Tibial artery (tissue), 4 donors: ENCODE results near the gene IFT27.

Source experiments
- DNase-seq, 2 donors: peaks; one replicate each; pipeline ENCODE4 v3.0.0-alpha.2; 2019
- H3K27ac ChIP-seq, 2 donors: fragments of 200-600 bp; sonication (generic) in 1 of 2; 1 replicate in 1 of 2; 2 replicates in 1 of 2; pipeline ENCODE4 v1.5.1; 2018 to 2019; ENCODE audit warnings: mild to moderate bottlenecking in 1 of 2
- H3K27me3 ChIP-seq, 2 donors: fragments of 200-600 bp; sonication (generic) in 1 of 2; one replicate each; pipeline versions ENCODE4 v1.5.1 to v1.6.0; 2016 to 2019
- H3K36me3 ChIP-seq, 3 donors: fragments of 200-600 bp; sonication (generic) in 2 of 3; one replicate each; pipeline ENCODE4 v1.5.1; 2016 to 2019; ENCODE audit warnings: mild to moderate bottlenecking in 2 of 3
- H3K4me1 ChIP-seq, 4 donors: fragments of 200-600 bp; sonication (generic) in 2 of 4; 1 replicate in 3 of 4; 2 replicates in 1 of 4; pipeline ENCODE4 v1.5.1; 2016 to 2019
- H3K4me3 ChIP-seq, 2 donors: fragments of 200-600 bp; sonication (generic) in 1 of 2; 1 replicate in 1 of 2; 2 replicates in 1 of 2; pipeline ENCODE4 v1.5.1; 2018 to 2019; ENCODE audit warnings: mild to moderate bottlenecking in 2 of 2
- H3K9me3 ChIP-seq, 3 donors: fragments of 200-600 bp; sonication (generic) in 1 of 3; one replicate each; pipeline ENCODE4 v1.5.1; 2016 to 2019
- CTCF ChIP-seq, 2 experiments: fragments of 200-600 bp in 1 of 2; fragments of 450-650 bp in 1 of 2; IDR thresholded peaks; one replicate each; pipeline ENCODE4 v1.5.1; 2017 to 2019; ENCODE audit warnings: antibody characterized with exemption in 2 of 2, mild to moderate bottlenecking in 1 of 2, moderate library complexity in 1 of 2
- intact Hi-C: fragments of 100-400 bp; cut with DNase I; formaldehyde crosslinking; loops from one replicate; pipeline ENCODE4 v1.15.0; 2023; ENCODE audit warnings: low total_unique reads

The IFT27 gene

GRCh38 chr22:36727110-36727509 lies 48.8 kb downstream of the IFT27 start:
- no peaks in the 10 kb centered on the region for H3K4me1 ChIP-seq
- no peak overlapping the region for H3K4me3 ChIP-seq
- no peak overlapping the region for H3K27ac ChIP-seq
- no peaks in the 10 kb centered on the region for H3K36me3 ChIP-seq
- DNase-seq: no peak
- H3K27me3 ChIP-seq: peaks cover 0 to 46% of the 10 kb centered on the region in 2 donors
- TF ChIP-seq CTCF (IDR thresholded peaks at IDR 0.05): no peak
- no peaks in the 10 kb centered on the region for H3K9me3 ChIP-seq
- intact Hi-C loops: no loop called here

- Histone ChIP-seq H3K36me3 (no peaks in the 10 kb centered on the region), H3K9me3 (no peaks in the 10 kb centered on the region), H3K4me3 (no peak overlapping the region), H3K27ac (no peak overlapping the region), H3K4me1 (no peaks in the 10 kb centered on the region), H3K27me3 (peaks cover 0 to 39% of the 10 kb centered on the region in 2 donors)
- intact Hi-C loops: no loop called here
- no peak for TF ChIP-seq CTCF (IDR thresholded peaks at IDR 0.05)
- DNase-seq: no peak
Observed at GRCh38 chr22:36726007-36726380, 49.9 kb downstream of the IFT27 start.

- no peaks in the 10 kb centered on the region for H3K36me3 ChIP-seq
- TF ChIP-seq CTCF (IDR thresholded peaks at IDR 0.05): no peak
- H3K9me3 ChIP-seq: no peaks in the 10 kb centered on the region
- H3K4me1 ChIP-seq: no peaks in the 10 kb centered on the region
- H3K27me3 ChIP-seq: peaks cover 0 to 43% of the 10 kb centered on the region in 2 donors
- no peak for DNase-seq
- H3K4me3 ChIP-seq: no peak overlapping the region
- intact Hi-C loops: no loop called here
- H3K27ac ChIP-seq: no peak overlapping the region
Observed at GRCh38 chr22:36725366-36726006, 50.4 kb downstream of the IFT27 start.

GRCh38 chr22:36724836-36725235 lies 51.1 kb downstream of the IFT27 start:
- no peak for DNase-seq
- H3K4me1 ChIP-seq: no peaks in the 10 kb centered on the region

GRCh38 chr22:36722055-36722454 lies 53.9 kb downstream of the IFT27 start:
- H3K27ac ChIP-seq: no peak overlapping the region
- peaks cover 0 to 53% of the 10 kb centered on the region in 2 donors for H3K27me3 ChIP-seq
- TF ChIP-seq CTCF (IDR thresholded peaks at IDR 0.05): no peak
- H3K4me3 ChIP-seq: no peak overlapping the region
- H3K4me1 ChIP-seq: no peaks in the 10 kb centered on the region
- DNase-seq: no peak
- H3K9me3 ChIP-seq: no peaks in the 10 kb centered on the region
- intact Hi-C loops: no loop called here
- H3K36me3 ChIP-seq: no peaks in the 10 kb centered on the region

More at GRCh38 chr22:36724836-36725235, 51.1 kb downstream of the IFT27 start:
- intact Hi-C loops: no loop called here
- H3K27me3 ChIP-seq: peaks cover 0 to 46% of the 10 kb centered on the region in 2 donors
- no peaks in the 10 kb centered on the region for H3K36me3 ChIP-seq
- no peaks in the 10 kb centered on the region for H3K9me3 ChIP-seq
- H3K4me3 ChIP-seq: no peak overlapping the region
- no peak overlapping the region for H3K27ac ChIP-seq
- TF ChIP-seq CTCF (IDR thresholded peaks at IDR 0.05): no peak

GRCh38 chr22:36715647-36716046 lies 60.3 kb downstream of the IFT27 start:
- Histone ChIP-seq H3K36me3 (no peaks in the 10 kb centered on the region), H3K4me3 (no peak overlapping the region), H3K27ac (no peak overlapping the region), H3K27me3 (peaks cover 0 to 41% of the 10 kb centered on the region in 2 donors), H3K9me3 (no peaks in the 10 kb centered on the region), H3K4me1 (no peaks in the 10 kb centered on the region)
- no peak for TF ChIP-seq CTCF (IDR thresholded peaks at IDR 0.05)
- DNase-seq: no peak
- intact Hi-C loops: no loop called here
